Activated CD4-positive, alpha-beta T cell treated with anti-CD3 and anti-CD28 coated beads, Interleukin-2, Interleukin-4, amounts not matched to agents 100 ng/mL and 50 ng/mL, durations not matched to agents 16 hours and 8 hours (primary cell): ENCODE measurements around the gene TADA2B.

Source experiments
- DNase-seq: peaks from one replicate; pipeline ENCODE4 v3.0.0-alpha.2; 2020; ENCODE audit warnings: low spot score

The TADA2B gene

DNA sequence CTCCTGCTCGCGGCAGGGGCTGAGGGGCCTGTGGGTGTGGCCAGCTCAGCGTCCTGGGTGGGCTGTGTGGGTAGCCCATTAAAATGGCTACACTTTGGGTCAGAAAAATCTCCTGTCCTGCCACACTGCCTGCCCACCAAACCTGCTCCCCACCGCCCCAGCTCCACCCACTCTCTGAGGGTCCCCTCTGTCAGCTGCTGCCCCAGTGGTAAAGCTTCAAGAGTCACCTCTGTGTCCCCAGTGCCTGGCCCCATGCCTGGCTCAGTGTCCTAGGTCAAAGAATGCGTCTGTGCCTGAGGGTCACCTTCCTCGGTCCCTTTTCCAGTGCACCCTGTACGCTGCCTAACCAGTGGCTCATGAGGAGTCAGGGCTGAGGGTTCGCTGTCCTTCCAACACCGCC, 24.9 kb upstream of the TADA2B start:
- no peak for DNase-seq

DNA sequence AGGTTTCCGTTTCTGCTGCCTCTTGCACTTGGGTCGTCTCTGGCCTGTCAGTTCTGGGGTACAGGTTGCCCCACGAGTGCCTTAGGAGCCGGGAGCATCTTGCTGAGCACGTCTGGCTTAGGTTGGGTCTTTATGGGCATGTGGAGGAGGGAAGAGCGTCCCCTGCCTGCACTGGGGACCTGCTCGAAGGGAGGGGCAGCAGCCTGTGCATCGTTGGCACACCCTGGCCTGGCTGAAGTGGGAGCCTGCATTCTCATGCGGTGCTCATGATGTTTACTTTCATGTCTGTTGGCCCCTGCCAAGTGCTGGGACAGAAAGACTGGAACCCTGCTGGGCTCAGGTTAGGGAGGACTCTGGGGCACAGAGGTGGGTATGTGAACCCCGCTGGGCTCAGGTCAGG, 23.8 kb upstream of the TADA2B start:
- no peak for DNase-seq

DNA sequence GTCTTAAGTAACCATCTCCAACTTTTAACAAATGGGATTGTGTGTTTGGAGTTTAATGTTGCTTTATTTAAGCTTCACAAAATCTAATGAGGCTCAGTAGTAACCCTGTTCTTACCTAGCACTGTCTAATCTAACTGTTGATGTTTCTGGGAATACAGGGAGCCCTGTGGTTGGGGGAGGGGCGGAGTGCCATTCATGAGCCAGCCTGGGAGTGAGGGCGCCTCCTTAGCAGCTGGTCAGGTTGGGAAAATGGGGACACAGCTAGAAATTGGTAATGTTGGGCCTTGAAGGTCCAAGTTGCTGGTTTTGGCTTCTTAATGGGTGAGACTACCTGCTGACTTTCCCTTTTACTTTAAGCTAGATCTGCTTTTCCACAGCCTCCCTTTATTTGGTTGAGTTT, 22.9 kb upstream of the TADA2B start:
- DNase-seq, result no peak

DNA sequence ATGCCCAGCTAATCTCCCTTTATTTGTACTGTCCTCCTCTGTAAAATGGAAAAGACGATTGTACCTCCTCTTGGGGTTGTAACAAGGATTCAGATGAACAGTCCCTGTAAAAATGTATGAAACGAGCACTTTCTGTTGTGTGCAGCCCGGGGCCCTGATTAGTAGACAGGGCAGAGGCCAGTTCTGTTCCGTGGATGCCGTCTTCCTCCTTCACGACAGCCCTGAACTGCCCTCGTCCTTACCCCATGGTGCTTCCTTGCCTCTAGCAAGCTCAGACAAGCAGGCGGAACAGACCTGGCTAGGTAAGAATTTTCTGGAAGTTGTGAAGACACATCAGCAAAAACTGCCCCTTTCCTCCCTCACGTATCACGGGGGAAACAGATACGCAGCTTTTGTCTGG, 22.3 kb upstream of the TADA2B start:
- no peak for DNase-seq

DNA sequence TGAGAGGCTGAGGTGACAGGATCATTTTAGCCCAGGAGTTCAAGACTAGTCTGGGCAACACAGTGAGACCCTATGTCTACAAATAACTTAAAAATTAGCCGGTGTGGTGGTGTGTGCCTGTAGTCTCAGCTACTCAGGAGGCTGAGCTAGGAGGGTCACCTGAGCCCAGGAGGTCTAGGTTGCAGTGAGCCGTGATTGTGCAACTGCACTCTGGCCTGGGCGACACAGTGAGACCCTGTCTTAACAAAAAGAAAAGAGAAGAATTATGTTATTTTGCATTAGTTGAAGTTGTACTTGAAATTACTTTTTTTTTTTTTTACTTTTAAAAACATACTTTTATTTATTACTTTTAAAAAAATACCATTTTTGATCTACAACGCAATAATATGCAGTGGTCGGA, 21.8 kb upstream of the TADA2B start:
- no peak for DNase-seq

DNA sequence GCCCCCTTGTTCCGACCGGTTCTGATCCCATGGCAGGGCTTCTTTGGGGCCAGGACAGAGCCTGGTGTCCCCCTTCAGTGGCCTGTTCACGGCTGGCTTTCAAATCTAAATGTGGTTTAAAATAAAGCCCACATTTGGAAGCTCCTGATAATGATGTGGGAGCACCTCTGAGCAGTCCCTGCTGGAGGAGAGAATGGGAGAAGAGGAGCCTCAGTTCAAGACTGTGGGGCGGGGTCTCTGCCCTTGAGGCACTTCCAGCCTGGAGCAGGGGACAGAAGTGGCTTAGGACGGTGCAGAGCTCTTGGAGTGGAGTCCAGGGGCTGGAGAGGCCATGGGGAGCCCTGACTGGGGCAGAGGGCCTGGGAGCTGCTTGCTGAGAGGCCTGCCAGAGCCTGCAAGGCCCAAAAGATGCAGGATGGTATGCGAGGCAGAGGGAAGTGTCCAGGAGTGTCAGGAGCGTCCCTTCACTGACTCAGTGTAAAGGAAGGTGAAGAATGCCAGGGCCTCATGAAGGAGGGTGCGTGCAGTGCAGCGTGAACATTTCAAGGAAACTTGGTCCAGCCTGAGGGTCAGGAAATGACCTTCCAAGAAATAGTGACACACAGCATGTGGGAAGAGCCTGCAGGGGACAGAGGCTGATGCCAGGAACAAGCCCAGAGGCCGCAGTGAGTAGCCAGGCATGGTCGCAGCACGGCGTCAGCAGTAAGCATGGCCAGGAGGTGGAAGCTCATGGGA, 21.1 kb upstream of the TADA2B start:
- no peak for DNase-seq

DNA sequence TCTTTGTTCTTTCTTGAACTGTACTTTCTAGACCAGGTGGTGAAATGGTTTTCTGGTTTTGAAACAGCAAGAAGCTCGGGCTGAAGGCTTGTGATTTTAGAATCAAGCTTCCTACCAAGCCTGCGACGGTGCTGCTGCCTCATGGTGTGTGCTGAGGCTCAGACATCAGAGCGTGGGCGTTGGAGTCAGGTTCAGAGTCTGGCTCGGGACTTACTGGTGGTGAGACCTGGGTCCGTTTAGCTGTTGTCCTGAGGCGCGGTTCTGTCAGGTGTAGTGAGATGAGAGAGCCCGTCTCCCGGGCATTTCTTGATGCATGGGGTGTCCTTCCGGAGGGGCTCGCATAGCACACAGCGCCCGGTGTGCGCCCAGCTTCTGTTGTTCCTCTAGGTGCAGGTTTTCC, 19.7 kb upstream of the TADA2B start:
- no peak for DNase-seq

DNA sequence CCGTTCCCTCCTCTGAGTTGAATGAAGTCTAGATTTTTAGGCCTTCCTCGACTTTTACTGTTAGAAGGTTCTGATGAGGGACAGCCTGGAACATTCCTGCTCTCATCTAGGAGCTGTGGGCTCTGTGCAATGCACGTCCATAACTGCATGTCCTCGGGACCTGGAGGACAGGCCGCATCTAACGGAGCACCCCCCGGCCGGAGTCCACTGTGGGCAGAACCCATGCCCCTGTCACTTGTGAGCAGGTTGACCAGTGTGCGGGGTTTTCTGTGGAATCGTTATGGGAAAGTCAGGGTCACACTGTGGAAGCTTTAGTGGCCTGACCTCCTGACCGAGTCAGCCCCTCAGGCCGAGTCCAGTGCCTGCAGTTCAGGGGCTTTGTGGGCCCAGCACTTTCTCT, 19.3 kb upstream of the TADA2B start:
- no peak for DNase-seq

DNA sequence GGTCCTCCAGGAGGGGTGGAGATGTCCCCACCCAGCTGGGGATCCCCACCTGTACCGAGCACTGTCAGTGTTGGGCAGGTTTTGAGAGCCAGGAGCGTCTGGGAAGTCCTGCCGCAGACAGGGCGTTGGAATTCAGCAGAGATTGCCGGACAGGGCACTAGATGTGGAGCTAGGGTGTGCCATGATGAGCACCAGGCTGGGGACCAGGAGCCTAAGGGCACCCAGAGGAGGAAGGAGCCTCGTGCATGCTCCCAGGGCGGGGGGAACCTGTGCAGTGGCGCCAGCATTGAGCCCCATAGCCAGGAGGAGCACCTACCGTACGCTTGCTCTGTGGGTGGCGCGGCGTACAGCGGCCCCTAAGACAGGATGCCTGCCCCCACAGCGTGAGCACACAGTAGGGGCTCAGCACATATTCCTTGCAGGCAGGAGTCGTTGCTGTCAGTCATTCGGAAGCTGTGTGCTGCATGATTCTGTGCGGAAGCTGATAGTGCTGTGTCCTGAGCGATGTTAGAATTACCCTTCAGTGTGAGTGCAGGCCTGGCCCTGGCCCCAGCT, 18.8 kb upstream of the TADA2B start:
- no peak for DNase-seq

DNA sequence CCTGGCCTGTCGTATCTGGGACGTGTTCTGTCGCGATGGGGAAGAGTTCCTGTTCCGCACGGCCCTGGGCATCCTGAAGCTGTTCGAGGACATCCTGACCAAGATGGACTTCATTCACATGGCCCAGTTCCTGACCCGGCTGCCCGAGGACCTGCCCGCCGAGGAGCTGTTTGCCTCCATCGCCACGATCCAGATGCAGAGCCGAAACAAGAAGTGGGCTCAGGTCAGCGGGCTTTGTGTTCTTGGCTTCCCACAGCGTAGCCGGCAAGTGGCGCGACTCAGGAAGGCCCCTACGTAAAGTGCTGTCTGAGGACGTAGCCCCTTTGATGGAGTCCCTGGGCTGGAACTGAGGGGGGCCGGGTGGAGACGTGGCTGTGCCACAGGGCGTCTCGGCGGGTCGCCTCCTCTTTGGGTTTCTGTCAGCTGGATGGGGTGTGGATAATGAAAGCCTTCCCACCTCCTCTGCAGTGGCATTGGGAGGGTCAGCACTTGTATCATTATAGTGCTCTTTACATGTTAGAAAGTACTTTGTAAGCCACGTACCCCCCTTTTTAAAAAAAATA, 18.1 kb upstream of the TADA2B start:
- DNase-seq, result no peak

DNA sequence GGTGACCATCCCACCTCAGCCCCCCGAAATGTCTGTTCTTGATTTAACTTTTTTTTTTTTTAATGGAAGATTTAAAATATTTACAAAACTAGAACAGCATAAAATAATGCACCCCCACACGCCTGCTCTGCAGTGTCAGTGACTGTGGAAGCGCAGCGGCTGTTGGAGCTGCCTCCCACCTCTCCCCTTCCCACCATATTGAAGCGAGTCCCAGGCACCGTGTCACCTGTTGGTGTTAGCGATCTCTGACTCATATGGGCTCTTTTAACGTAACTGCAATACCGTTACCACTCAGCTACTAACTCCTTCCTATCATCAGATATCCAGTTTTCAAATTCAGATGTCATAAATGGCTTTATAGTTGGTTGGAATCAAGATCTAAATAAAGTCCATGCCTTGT, 17.1 kb upstream of the TADA2B start:
- no peak for DNase-seq

DNA sequence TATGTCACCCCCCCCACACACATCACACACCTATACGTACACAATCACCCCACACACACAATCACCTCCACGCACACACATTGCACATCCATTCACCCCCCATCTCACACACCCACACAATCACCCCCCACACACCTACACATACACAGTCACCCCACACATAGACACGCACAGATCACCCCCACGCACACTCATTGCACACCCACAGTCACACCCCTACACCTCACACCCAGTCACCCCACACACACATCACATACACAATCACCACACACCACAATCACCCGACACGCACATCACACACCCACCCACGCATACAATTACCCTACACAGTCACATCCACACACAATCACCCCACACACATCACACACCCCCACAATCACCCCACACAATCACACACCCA, 15.9 kb upstream of the TADA2B start:
- no peak for DNase-seq

DNA sequence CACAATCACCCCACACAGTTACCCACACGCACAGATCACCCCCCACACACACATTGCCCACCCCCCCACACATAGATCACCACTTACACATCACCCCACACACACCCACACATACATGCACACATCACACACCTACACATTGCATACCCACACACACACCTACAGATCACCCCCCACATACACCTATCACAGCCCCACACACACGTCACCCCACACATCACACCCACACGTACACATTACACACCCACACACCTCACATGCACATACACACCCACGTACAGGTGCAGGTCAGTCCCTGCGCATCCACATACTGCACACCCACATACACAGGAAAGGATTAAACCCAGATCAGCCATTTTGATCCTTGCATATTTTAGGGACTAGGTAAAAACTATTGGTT, 15.3 kb upstream of the TADA2B start:
- no peak for DNase-seq

DNA sequence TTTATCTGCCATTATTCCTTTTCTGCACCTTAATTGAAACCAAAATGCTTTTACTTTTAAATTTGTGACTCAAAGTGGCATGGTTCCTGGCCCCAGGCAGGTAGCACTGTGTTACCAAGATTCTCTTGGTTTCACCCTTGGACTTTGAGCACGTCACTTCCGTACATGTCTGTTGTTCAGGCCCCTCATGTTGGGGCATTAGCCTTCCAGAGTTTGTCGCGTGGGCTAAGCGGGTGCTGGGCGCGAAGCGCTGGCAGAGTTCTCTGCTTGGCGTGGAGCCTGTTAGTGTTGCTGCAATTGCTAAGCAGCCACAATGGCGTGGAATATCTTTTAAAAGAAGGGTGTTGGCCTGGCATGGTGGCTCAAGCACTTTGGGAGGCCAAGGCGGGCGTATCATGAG, 14.0 kb upstream of the TADA2B start:
- no peak for DNase-seq

DNA sequence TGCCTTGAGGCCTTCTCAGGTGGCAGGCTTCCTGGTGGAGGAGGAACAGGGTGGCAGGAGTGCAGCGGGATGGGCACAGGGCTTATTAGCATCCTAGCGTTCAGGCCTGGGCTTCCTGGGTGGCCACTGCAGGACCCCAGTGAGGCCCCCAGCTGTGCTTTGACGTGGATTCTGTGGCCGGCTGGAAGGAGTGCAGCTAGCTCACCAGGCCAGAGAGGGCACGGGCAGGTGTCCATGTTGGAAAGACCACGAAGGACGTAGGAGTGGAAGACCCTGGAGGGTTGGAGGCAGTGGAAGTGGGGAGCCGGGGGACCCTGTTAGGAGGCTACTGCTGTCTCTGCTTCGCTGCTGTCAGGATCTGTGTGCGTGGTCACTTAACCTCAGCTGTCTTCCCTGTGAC, 13.3 kb upstream of the TADA2B start:
- no peak for DNase-seq

DNA sequence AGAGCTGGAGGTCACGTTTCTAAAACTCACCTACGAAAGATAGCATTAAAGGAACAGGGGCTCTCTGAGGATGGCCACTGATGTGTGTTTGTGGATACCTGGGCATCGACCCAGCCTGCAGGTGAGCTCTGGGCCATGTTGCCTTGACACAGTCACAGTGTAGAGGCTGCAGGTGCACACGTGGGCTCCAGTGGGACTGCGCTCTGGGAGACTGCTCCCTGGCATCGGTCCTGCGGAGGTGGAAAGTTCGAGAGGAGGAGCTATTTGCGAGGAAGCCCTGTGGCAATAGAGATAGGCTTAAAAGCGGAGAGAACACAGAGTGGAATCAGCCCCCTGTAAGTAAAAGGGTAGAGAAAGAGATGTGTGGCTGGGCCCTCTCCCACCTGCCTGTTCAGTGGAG, 12.3 kb upstream of the TADA2B start:
- no peak for DNase-seq

DNA sequence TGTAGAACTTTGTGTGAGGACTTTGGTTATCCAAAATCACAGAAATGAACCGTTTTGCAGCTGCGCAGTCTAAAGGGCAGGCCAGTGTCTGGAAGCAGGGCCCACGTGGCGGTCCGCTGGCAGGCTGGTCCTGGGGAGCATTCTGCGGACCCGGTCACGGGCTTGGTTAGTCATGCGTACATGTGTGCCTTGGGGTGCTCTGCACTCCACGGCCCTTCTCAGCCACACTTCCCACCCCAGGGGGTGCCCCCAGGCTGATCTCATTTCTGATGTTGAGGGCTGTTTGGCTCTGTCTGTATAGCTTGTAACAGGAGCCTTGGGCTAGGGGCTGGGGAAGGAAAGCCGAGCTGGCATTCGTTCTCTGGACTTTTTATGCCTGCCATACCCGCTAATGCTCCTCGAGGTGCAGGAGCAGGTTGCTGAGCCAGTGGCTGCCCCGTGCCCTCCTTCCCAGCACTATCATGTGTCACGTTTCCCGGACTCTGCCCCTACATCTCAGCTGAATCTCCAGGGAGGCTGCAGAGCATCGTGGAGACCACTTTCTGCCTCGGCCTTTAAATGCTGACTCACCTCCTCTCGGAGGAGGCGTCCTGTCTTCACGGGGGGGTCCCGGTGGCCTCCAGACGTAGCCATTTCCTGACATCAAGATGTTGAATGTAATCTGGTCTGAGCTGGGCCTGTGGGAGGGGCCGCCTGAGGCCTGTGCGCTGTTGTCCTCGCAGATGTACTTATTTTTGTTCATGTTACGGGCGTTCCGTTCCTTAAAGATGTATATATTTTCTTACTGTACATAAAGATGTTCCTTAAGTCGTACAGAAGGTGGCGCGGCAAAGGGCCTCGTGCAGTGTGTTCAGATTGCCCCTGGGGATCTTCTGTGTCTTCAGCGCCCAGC, 11.4 kb upstream of the TADA2B start:
- no peak for DNase-seq

DNA sequence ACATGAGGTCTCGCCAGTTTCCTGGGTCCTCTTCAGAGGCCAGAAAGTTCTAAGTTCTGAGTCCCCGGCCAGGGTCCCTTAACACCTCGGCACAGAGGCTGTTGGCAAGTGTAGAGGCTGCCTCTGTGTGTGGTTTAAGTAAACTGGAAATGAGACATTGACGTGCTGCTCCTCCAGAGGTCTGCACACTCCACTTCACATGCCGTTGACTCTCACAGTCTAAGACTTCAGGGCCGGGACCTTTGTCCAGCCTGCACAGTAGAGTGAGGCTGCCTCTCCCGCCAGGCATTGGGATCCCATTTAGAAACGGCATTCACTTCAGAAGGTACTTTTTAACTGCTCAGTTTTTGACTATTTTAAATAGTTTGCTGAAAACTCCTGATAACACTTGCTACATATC, 10.6 kb upstream of the TADA2B start:
- DNase-seq, result no peak

DNA sequence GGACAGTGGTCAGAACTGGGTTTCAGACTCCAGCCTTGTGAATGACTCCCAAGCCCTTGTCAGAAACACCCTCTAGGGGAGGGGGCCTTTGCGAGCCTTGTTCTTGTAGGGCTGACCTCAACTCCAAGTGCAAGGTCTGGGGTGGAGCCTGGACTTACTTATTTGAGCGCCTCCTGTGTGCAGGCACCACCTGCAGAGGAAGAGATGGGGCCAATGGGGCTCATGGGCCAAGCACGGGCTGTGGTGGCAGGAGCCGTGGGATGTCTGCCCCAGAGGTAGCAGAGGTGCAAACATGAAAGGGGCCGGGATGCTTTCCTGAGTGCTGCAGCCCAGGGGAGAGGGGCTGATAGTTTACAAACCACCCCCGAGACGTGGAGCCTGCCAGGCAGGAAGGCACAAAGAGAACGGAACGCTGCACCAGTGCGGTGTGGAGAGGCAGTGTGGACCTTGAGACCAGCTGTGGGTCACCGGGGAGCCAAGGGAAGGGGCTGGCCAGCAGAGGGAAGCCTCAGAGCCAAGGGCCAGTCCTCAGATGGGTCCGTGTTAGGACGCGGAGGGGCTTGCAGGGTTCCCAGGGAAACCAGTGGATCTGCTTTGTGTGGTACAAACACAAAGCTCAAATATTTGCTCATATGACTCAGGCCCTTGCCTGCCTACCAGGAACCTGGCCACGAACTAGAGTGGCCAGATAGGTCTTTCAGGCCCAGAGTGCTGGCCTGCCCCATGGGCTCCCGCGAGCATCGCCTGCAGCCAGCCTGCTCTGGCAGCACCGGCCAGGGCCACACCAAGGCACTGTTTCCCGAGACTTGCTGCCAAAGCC, 8.7 kb upstream of the TADA2B start:
- no peak for DNase-seq

DNA sequence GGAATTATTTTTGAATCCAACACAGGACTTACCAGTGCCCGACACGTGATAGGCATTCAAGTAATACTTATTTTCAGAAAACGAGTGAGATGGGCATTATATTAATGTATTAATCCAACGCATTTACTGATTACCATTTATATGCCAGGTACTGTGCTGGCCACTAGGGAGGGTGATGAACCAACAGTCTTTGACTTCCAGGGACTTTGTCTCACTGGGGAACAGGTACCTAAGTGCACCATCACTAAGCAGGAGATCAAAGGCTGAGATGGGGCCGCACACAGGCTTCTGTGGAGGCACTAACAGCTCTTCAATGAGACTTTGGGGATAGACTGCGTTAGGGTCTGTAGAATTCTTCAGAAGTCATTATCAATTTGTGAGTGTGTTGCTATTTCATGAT, 5.7 kb upstream of the TADA2B start:
- no peak for DNase-seq

DNA sequence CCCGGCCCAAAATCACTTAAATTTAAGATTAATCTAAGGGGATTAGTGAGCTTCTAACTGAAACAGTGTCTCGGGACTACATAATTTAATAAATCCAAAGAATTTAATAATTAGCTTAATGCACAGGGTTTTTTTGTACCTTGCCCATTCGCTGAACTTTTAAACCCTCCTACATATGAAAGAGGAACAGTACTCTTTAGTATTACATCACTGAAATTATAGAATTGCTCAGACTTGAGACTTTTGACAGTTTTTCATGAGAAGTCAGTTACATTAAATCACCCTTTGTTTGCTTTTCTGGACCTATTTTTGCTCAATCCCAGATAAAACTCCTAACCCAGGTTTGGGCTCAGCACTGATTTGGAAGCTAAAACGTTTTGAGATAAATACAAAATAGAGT, 2.4 kb upstream of the TADA2B start:
- DNase-seq, result no peak

DNA sequence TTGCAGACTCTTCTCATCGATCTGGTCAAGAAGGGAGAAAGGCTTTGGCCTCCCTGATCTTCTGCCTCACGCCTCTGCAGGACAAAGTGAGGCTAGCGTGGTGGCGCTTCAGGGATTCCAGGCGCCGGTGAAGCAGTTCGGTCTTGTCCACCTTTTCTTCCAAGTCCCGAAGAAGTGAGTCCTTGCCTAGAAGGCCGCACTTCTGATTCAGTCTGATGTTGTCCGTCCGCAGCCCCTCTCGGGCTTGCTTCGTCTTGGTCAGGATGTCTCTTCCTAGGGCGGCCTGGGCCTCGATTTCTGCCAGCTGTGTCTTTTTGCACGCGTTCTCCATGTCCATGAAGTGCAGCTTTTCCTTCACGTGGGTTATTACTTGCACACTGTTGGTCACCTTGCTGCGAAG, 1.9 kb upstream of the TADA2B start:
- no peak for DNase-seq
